SK-N-SH (cell line): ENCODE results near the gene SRSF1. TPM values are rescaled to one million over a fixed set of nuclear protein-coding genes. Genes with fewer than 3 reads are reported as not detected.
A peak's percentile ranks its signal among the peaks of the same experiment; 100 is the strongest.

ENCODE experiments used
- CTCF ChIA-PET: fragments of 300-600, 350-600 bp; formaldehyde crosslinking; extraction: SDS; loops from one replicate; lab custom pipeline; 2021; lab: Yijun Ruan, JAX
- POLR2A ChIA-PET: fragments of 350-600 bp; sonication (Branson Sonifier 250); formaldehyde crosslinking; extraction: SDS; loops from one replicate; lab custom pipeline; 2020; ENCODE audit warnings: antibody characterized with exemption, inconsistent platforms; lab: Yijun Ruan, JAX
- DNase-seq: peaks from one replicate; pipeline ENCODE4 v3.0.0; 2012
- H2AFZ ChIP-seq: fragments of 200-600 bp; sonication (generic); 2 replicates; pipeline ENCODE4 v1.8.1; 2016; ENCODE audit warnings: antibody characterized with exemption, mild to moderate bottlenecking, low read depth
- H3F3A ChIP-seq: fragments of 200-600 bp; sonication (generic); replicated peaks from 2 replicates; pipeline ENCODE3; 2016; ENCODE audit warnings: antibody characterized with exemption, mild to moderate bottlenecking; ENCODE audit not compliant: insufficient read depth
- H3K27ac ChIP-seq, 2 experiments: fragments of 200-500 bp in 1 of 2; fragments of 200-600 bp in 1 of 2; sonication (Bioruptor generic) in 1 of 2; sonication (generic), shearing (Covaris generic) in 1 of 2; 2 replicates each; pipeline versions ENCODE4 v1.5.1 to v1.6.1; 2014 to 2016; ENCODE audit warnings: low read depth in 2 of 2, inconsistent platforms in 1 of 2, low read length in 1 of 2, mild to moderate bottlenecking in 1 of 2, mixed read lengths in 1 of 2
- H3K27me3 ChIP-seq: fragments of 200-600 bp; sonication (generic), shearing (Covaris generic); 2 replicates; pipeline ENCODE4 v1.6.1; 2016; ENCODE audit warnings: mixed run types; ENCODE audit not compliant: insufficient read depth
- H3K36me3 ChIP-seq, 2 experiments: fragments of 200-500 bp in 1 of 2; fragments of 200-600 bp in 1 of 2; sonication (Bioruptor generic) in 1 of 2; sonication (generic) in 1 of 2; replicated peaks in 1 of 2; 2 replicates each; pipeline versions ENCODE3 to v1.5.1; 2014 to 2016; ENCODE audit warnings: low read length in 1 of 2, mild to moderate bottlenecking in 1 of 2; ENCODE audit not compliant: insufficient read depth in 2 of 2, control insufficient read depth in 1 of 2
- H3K4me1 ChIP-seq, 2 experiments: fragments of 200-500 bp in 1 of 2; fragments of 200-600 bp in 1 of 2; sonication (Bioruptor generic) in 1 of 2; sonication (generic), shearing (Covaris generic) in 1 of 2; 2 replicates each; pipeline versions ENCODE4 v1.5.1 to v1.6.1; 2014 to 2016; ENCODE audit warnings: low read depth in 1 of 2, low read length in 1 of 2, mixed run types in 1 of 2; ENCODE audit not compliant: insufficient read depth in 2 of 2, control insufficient read depth in 1 of 2
- H3K4me2 ChIP-seq: fragments of 200-600 bp; sonication (generic), shearing (Covaris generic); 2 replicates; pipeline ENCODE4 v1.6.1; 2017; ENCODE audit warnings: mixed run types
- H3K4me3 ChIP-seq, 2 experiments: fragments of 200-500 bp in 1 of 2; fragments of 200-600 bp in 1 of 2; sonication (Bioruptor generic) in 1 of 2; sonication (generic), shearing (Covaris generic) in 1 of 2; 2 replicates each; pipeline versions ENCODE4 v1.5.1 to v1.8.1; 2014 to 2016; ENCODE audit warnings: low read depth in 2 of 2, inconsistent platforms in 1 of 2, low read length in 1 of 2, mild to moderate bottlenecking in 1 of 2, mixed read lengths in 1 of 2, moderate library complexity in 1 of 2
- H3K79me2 ChIP-seq: fragments of 200-600 bp; sonication (generic); 2 replicates; pipeline ENCODE4 v1.8.1; 2017; ENCODE audit warnings: mild to moderate bottlenecking; ENCODE audit not compliant: insufficient read depth
- H3K9ac ChIP-seq: fragments of 200-600 bp; sonication (generic); 2 replicates; pipeline ENCODE4 v1.6.1; 2017; ENCODE audit warnings: mixed run types
- H3K9me2 ChIP-seq: fragments of 200-600 bp; sonication (generic); 2 replicates; pipeline ENCODE4 v1.6.1; 2017; ENCODE audit warnings: mixed run types
- H3K9me3 ChIP-seq: fragments of 200-600 bp; sonication (generic); 2 replicates; pipeline ENCODE4 v1.6.1; 2017; ENCODE audit warnings: mixed run types, mild to moderate bottlenecking, moderate library complexity
- H4K20me1 ChIP-seq: fragments of 200-600 bp; sonication (generic); 2 replicates; pipeline ENCODE4 v1.6.1; 2017; ENCODE audit warnings: mild to moderate bottlenecking, mixed run types; ENCODE audit not compliant: insufficient read depth
- CHD2 ChIP-seq: fragments of 150-350 bp; IDR thresholded peaks from 2 replicates; pipeline ENCODE4 v1.6.1; 2018; ENCODE audit warnings: low read length; ENCODE audit not compliant: partially characterized antibody
- ELF1 ChIP-seq: IDR thresholded peaks from 2 replicates; pipeline ENCODE4 v1.4.0; 2012
- FOSL2 ChIP-seq: IDR thresholded peaks from 2 replicates; pipeline ENCODE4 v1.4.0; 2012; ENCODE audit warnings: low read depth, mild to moderate bottlenecking, moderate library complexity, borderline replicate concordance
- FOXM1 ChIP-seq: IDR thresholded peaks from 2 replicates; pipeline ENCODE4 v1.4.0; 2012; ENCODE audit warnings: low read depth, mild to moderate bottlenecking
- GABPA ChIP-seq: IDR thresholded peaks from 2 replicates; pipeline ENCODE4 v1.4.0; 2012; ENCODE audit warnings: low read depth, mild to moderate bottlenecking
- GATA2 ChIP-seq: sonication (generic); formaldehyde crosslinking; IDR thresholded peaks from 2 replicates; pipeline ENCODE4 v1.5.0; 2020; ENCODE audit warnings: mild to moderate bottlenecking, missing genetic modification reagents
- JUND ChIP-seq: IDR thresholded peaks from 2 replicates; pipeline ENCODE4 v1.4.0; 2012
- MXI1 ChIP-seq: IDR thresholded peaks from 2 replicates; pipeline ENCODE4 v1.6.1; 2012; ENCODE audit warnings: mild to moderate bottlenecking, low read depth, low read length, improper control_type of control experiment
- TAF1 ChIP-seq: IDR thresholded peaks from 2 replicates; pipeline ENCODE4 v1.6.1; 2012; ENCODE audit warnings: low read depth, mild to moderate bottlenecking, low read length, moderate library complexity, borderline replicate concordance
- TCF12 ChIP-seq: IDR thresholded peaks from 2 replicates; pipeline ENCODE4 v1.4.0; 2012
- WGBS: methylation state at CpG from one replicate; pipeline ENCODE4 v1.1.6; 2017; ENCODE audit warnings: low lambda C conversion rate; 5-methylcytosine and 5-hydroxymethylcytosine counted together
- polyA plus RNA-seq, 3 experiments: library from polyadenylated mRNA; depleted of rRNA; stranded (reverse); fragments of >200 nt; gene quantifications; 2 replicates each; pipeline ENCODE4 v1.2.3, GENCODE V29; 2012
- TF ChIP-seq, protein P1 (sequence below): fragments of 150-350 bp; IDR thresholded peaks from 2 replicates; pipeline ENCODE4 v1.6.1; 2017; ENCODE audit warnings: antibody characterized with exemption, low read length, low read depth, borderline replicate concordance
- TF ChIP-seq, protein P2 (sequence below): IDR thresholded peaks from 2 replicates; pipeline ENCODE4 v1.4.0; 2012; ENCODE audit warnings: low read depth, borderline replicate concordance

The SRSF1 gene
- polyA plus RNA-seq, 1 of the 3 experiments (the other 2 are of a cell fraction) = 248 TPM

DNA sequence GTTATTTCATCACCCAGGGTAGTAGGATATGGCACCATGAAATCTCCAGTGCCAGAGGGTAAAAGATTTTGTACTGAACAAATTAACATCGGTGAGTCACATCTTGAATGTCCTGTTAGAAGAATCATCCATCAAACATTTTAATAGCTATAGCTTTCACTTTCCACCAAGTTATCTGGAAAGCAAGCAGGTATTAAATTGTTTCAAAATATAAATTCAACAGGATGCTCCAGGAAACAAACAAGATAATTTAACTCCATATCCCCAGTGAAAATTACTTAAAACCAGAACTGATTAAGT is 21.4 kb downstream of the SRSF1 start (continued):
- TF ChIP-seq, protein P1, sequence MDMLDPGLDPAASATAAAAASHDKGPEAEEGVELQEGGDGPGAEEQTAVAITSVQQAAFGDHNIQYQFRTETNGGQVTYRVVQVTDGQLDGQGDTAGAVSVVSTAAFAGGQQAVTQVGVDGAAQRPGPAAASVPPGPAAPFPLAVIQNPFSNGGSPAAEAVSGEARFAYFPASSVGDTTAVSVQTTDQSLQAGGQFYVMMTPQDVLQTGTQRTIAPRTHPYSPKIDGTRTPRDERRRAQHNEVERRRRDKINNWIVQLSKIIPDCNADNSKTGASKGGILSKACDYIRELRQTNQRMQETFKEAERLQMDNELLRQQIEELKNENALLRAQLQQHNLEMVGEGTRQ = no peak
- TF ChIP-seq, protein P2, sequence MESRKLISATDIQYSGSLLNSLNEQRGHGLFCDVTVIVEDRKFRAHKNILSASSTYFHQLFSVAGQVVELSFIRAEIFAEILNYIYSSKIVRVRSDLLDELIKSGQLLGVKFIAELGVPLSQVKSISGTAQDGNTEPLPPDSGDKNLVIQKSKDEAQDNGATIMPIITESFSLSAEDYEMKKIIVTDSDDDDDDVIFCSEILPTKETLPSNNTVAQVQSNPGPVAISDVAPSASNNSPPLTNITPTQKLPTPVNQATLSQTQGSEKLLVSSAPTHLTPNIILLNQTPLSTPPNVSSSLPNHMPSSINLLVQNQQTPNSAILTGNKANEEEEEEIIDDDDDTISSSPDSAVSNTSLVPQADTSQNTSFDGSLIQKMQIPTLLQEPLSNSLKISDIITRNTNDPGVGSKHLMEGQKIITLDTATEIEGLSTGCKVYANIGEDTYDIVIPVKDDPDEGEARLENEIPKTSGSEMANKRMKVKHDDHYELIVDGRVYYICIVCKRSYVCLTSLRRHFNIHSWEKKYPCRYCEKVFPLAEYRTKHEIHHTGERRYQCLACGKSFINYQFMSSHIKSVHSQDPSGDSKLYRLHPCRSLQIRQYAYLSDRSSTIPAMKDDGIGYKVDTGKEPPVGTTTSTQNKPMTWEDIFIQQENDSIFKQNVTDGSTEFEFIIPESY = no peak
- TF ChIP-seq GATA2 (CRISPR knock-in tag) (no peak), JUND (peak; percentile 85), CHD2 (no peak), MXI1 (peak; percentile 48; the same call in 1 of the 2 replicates)

DNA sequence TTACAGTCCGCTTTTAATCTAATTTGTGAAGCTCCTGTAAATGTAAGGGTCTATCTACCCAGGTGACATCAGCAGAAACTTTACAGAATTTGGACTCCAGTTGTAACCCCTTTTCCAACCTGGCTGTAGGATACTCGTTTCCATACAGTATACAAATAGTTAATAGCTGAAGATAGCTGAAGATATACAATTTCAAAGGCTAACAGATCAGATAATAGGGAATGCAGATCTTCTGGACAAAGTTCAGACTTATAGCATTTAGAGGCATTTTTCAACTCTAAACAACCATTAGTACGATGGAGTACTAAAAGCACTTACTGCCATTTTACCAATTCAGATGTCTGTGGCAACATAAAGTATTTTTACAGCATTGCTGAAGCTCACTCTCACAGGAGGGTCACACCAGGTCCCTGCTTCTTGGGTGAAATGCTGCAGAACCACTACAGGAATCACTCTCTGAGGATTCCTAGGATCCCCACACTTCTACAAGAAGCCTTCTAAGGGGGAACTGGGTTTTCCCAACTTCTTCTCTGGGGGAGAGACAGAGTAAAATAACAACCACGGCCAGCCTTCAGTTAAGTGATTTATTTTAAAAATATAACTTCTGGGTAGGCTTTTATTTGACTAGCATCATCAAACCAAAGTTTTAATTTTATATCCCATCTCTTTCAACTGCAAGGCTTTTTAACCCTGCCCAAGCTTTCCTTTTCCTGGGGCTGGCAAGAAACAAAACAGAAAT is 21.9 kb downstream of the SRSF1 start:
- Histone ChIP-seq H3K27me3 (no peaks in the 10 kb centered on the region), H3K79me2 (peaks cover 76% of the 10 kb centered on the region), H3K9me2 (no peaks in the 10 kb centered on the region), H3K27ac (peak overlapping the region; percentile 78 to 96), H3K9ac (peak overlapping the region; percentile 98), H3K4me1 (peaks cover 20 to 55% of the 10 kb centered on the region in 2 experiments), H3F3A (peaks cover 48% of the 10 kb centered on the region), H3K9me3 (no peaks in the 10 kb centered on the region), H3K4me2 (peak overlapping the region; percentile 91), H3K4me3 (peak overlapping the region; percentile 78 to 98), H4K20me1 (peaks cover 58% of the 10 kb centered on the region), H3K36me3 (peaks cover 40 to 59% of the 10 kb centered on the region in 2 experiments), H2AFZ (no peak overlapping the region)
- ChIA-PET POLR2A (interaction anchor here (0.8 to 1.5 kb wide), 3 partner anchors 21 to 80 kb away, joined by 3 to 5 read pairs (median 4); partner anchors contain the start of gene SRSF1), CTCF (interaction anchor here (1.0 to 3.6 kb wide), 22 partner anchors 9 to 188 kb away, joined by 3 to 29 read pairs (median 6); partner anchors contain the start of gene CUEDC1)
- no peak for DNase-seq
- 28% methylated on average over 4 of the region's 4 CpGs for WGBS
- TF ChIP-seq ELF1 (0 out of 2 replicates have a peak, but pooled peaks have one; percentile 7), GABPA (no peak)

DNA sequence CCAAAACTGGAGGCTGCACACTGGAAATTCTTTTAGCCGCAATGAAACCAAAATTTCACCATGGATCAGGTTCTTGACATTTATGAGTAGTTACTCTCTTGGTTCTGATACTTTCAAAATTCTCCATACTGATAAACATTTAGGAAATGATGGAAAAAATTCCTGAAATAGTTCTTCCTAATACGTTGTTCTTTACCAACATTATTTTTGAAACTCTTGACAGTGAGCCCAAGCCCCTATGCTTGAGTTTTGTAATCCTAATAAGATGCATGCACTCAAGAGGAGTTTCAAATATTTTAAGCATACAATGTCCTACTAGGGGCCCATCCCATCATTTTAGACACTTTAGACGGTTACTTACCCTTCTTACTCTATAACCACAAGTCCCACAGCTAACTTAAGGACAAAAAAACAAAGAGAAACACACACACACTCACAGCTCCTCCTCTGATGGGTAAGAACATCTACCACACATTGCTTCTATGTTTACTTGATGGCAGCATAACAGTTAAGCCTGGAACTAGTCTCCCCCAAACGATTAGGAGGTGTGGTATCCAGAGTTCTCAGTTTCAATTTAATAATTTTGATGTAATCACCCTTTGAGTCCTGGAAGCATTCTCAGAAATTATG is 22.7 kb downstream of the SRSF1 start:
- Histone ChIP-seq H3K27me3 (no peaks in the 10 kb centered on the region), H3F3A (peaks cover 40% of the 10 kb centered on the region), H3K79me2 (peaks cover 84% of the 10 kb centered on the region), H3K9me2 (no peaks in the 10 kb centered on the region), H2AFZ (no peak overlapping the region), H3K4me2 (peak overlapping the region; percentile 91), H3K4me3 (peak overlapping the region; percentile 78 to 98; a peak in 3 of 4 replicates), H4K20me1 (peaks cover 58% of the 10 kb centered on the region), H3K27ac (peak overlapping the region; percentile 78 to 96; a peak in 3 of 4 replicates), H3K9ac (peak overlapping the region; percentile 98; the same call in 1 of the 2 replicates), H3K36me3 (peaks cover 47 to 61% of the 10 kb centered on the region in 2 experiments), H3K4me1 (peaks cover 18 to 52% of the 10 kb centered on the region in 2 experiments), H3K9me3 (no peaks in the 10 kb centered on the region)
- no peak for DNase-seq
- TF ChIP-seq FOXM1 (no peak), TCF12 (no peak), MXI1 (0 out of 2 replicates have a peak, but pooled peaks have one; percentile 34), ELF1 (no peak), TAF1 (no peak), FOSL2 (no peak)
- TF ChIP-seq, protein P1 = no peak
- WGBS = 58% methylated on average over 4 of the region's 4 CpGs
- ChIA-PET CTCF (interaction anchor here (1.0 to 3.6 kb wide), 14 partner anchors 10 to 189 kb away, joined by 3 to 29 read pairs (median 4); partner anchors contain the start of gene CUEDC1), POLR2A (interaction anchor here (0.8 to 1.5 kb wide), 2 partner anchors 22 to 23 kb away, joined by 3 to 5 read pairs; partner anchors contain the start of gene SRSF1)
